CD4-positive, alpha-beta T cell (primary cell): Measurements from ENCODE around the gene RPTOR. TPM values are rescaled to one million over a fixed set of nuclear protein-coding genes. Genes with fewer than 3 reads are reported as not detected.

ENCODE experiments used
- ATAC-seq: fragments of 200-7000 bp; cut with Tn5 transposase; one replicate; pipeline ENCODE4 v1.10.0; 2022; ENCODE audit warnings: mild to moderate bottlenecking; ENCODE audit not compliant: poor library complexity
- CTCF ChIA-PET: fragments of 350-600 bp; sonication (Branson Sonifier 250); formaldehyde crosslinking; loops from one replicate; lab custom pipeline; 2021; ENCODE audit warnings: antibody characterized with exemption, inconsistent platforms; lab: Charles Lee
- POLR2A ChIA-PET: fragments of 350-600 bp; sonication (Branson Sonifier 250); formaldehyde crosslinking; loops from one replicate; lab custom pipeline; 2021; ENCODE audit warnings: antibody characterized with exemption, inconsistent platforms; lab: Charles Lee
- DNase-seq, 14 experiments: peaks; one replicate each; pipeline ENCODE4 v3.0.0-alpha.2; 2013 to 2020; ENCODE audit warnings: mixed read lengths in 2 of 14
- H3K27ac ChIP-seq, 2 donors: one replicate each; pipeline versions ENCODE4 v1.5.1 to v1.7.0; 2013; ENCODE audit warnings: low read length in 2 of 2, low read depth in 1 of 2, mild to moderate bottlenecking in 1 of 2
- H3K27me3 ChIP-seq, 2 experiments: 1 replicate in 1 of 2; 2 replicates in 1 of 2; pipeline versions ENCODE4 v1.6.1 to v1.7.0; 2013; ENCODE audit warnings: low read length in 2 of 2, control low read depth in 1 of 2, mild to moderate bottlenecking in 1 of 2, moderate library complexity in 1 of 2; ENCODE audit not compliant: insufficient read depth in 2 of 2, control insufficient read depth in 1 of 2
- H3K36me3 ChIP-seq: one replicate; pipeline ENCODE4 v1.6.1; 2013; ENCODE audit warnings: low read length, control low read depth; ENCODE audit not compliant: insufficient read depth
- H3K4me1 ChIP-seq: one replicate; pipeline ENCODE4 v1.6.1; 2013; ENCODE audit warnings: low read length, control low read depth; ENCODE audit not compliant: insufficient read depth
- H3K4me3 ChIP-seq: one replicate; pipeline ENCODE4 v1.5.1; 2013; ENCODE audit warnings: mild to moderate bottlenecking, low read length, moderate library complexity
- H3K9me3 ChIP-seq, 2 experiments: 1 replicate in 1 of 2; 2 replicates in 1 of 2; pipeline versions ENCODE4 v1.6.1 to v1.7.0; 2013; ENCODE audit warnings: low read length in 2 of 2, mild to moderate bottlenecking in 2 of 2, control low read depth in 1 of 2, moderate library complexity in 1 of 2; ENCODE audit not compliant: control insufficient read depth in 1 of 2, insufficient read depth in 1 of 2
- H3K27ac Mint-ChIP-seq: one replicate; pipeline ENCODE4 v1.8.0; 2020; ENCODE audit warnings: mixed read lengths
- H3K27me3 Mint-ChIP-seq: one replicate; pipeline ENCODE4 v1.8.0; 2021; ENCODE audit warnings: mixed read lengths
- H3K36me3 Mint-ChIP-seq: one replicate; pipeline ENCODE4 v1.8.0; 2021; ENCODE audit warnings: low read depth, mixed read lengths
- H3K4me1 Mint-ChIP-seq: one replicate; pipeline ENCODE4 v1.8.0; 2021; ENCODE audit warnings: low read depth, mixed read lengths
- H3K4me3 Mint-ChIP-seq: one replicate; pipeline ENCODE4 v1.8.0; 2020; ENCODE audit warnings: mild to moderate bottlenecking, mixed read lengths
- H3K9me3 Mint-ChIP-seq: one replicate; pipeline ENCODE4 v1.8.0; 2020; ENCODE audit warnings: mixed read lengths
- intact Hi-C, 2 experiments: fragments of 100-400 bp; cut with DNase I in 1 of 2; cut with micrococcal nuclease in 1 of 2; formaldehyde crosslinking; loops; one replicate each; pipeline versions ENCODE4 v1.15.1 to v1.9.0; 2023 to 2025; cut with DNase I, micrococcal nuclease
- total RNA-seq, 174 experiments: library from RNA in 2 of 174; stranded (reverse) in 2 of 174; gene quantifications; one replicate each; pipeline ENCODE4 v1.2.3 and lab custom pipeline; 2021 to 2026
- TF ChIP-seq, protein P1 (sequence below): fragments of 200-600 bp; IDR thresholded peaks from one replicate; pipeline ENCODE4 v1.8.0; 2022; ENCODE audit warnings: antibody characterized with exemption, mild to moderate bottlenecking

RPTOR gene
- total RNA-seq, 2 experiments from 2014 or later, result 45.0 to 47.1 TPM

- CTCF ChIA-PET, result no interaction called here
- POLR2A ChIA-PET, result interaction anchor here (0.5 kb wide), 1 partner anchor 30 kb away, joined by 3 read pairs; no protein-coding TSS in a partner anchor
- peaks cover 46% of the 10 kb centered on the region for H3K36me3 Mint-ChIP-seq
Observed at GRCh38 chr17:80704894-80705293, 160.3 kb downstream of the RPTOR start.

DNA sequence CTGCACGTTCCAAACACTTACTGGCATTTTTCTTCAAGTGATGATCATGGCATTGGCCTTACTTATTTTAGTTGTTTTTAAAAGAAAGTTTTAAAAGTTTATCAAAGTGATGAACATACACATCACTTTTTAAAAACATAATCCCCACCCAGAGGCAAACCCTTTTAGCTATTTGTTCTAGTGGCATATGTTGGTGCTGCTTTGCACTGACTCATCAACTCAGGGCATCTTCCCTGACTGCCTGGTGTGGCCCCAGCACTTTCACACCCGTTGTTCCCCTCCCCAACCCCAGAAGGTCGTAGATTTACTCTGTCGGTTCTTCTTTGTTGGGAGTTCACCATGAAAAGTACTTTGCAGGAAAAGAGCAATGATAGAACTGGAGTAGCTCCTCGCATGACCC, 161.3 kb downstream of the RPTOR start:
- Mint-ChIP-seq H3K4me3 (no peak overlapping the region), H3K9me3 (peaks cover 4% of the 10 kb centered on the region), H3K27ac (peak overlapping the region; percentile 59), H3K27me3 (no peaks in the 10 kb centered on the region), H3K4me1 (peaks cover 66% of the 10 kb centered on the region), H3K36me3 (peaks cover 50% of the 10 kb centered on the region)
- ChIA-PET CTCF (interaction anchor here (0.5 kb wide), 1 partner anchor 190 kb away, joined by 4 read pairs; no protein-coding TSS in a partner anchor), POLR2A (no interaction called here)
- intact Hi-C loops, result loop anchor here in 1 of 2 experiments (10.0 kb wide), 1 partner anchor 91 kb away; no protein-coding TSS in a partner anchor
- peak in 1 of 14 experiments; percentile 31 for DNase-seq
- no peaks in the 10 kb centered on the region for H3K27me3 ChIP-seq
- H3K36me3 ChIP-seq, result no peaks in the 10 kb centered on the region
- ATAC-seq, result no peak
- no peak overlapping the region for H3K4me3 ChIP-seq
- H3K4me1 ChIP-seq, result peaks cover 56% of the 10 kb centered on the region
- no peak overlapping the region for H3K27ac ChIP-seq
- TF ChIP-seq, protein P1, sequence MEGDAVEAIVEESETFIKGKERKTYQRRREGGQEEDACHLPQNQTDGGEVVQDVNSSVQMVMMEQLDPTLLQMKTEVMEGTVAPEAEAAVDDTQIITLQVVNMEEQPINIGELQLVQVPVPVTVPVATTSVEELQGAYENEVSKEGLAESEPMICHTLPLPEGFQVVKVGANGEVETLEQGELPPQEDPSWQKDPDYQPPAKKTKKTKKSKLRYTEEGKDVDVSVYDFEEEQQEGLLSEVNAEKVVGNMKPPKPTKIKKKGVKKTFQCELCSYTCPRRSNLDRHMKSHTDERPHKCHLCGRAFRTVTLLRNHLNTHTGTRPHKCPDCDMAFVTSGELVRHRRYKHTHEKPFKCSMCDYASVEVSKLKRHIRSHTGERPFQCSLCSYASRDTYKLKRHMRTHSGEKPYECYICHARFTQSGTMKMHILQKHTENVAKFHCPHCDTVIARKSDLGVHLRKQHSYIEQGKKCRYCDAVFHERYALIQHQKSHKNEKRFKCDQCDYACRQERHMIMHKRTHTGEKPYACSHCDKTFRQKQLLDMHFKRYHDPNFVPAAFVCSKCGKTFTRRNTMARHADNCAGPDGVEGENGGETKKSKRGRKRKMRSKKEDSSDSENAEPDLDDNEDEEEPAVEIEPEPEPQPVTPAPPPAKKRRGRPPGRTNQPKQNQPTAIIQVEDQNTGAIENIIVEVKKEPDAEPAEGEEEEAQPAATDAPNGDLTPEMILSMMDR, result no peak
- peaks cover 0 to 7% of the 10 kb centered on the region in 2 experiments for H3K9me3 ChIP-seq

More at GRCh38 chr17:80704894-80705293, 160.3 kb downstream of the RPTOR start:
- no peak for DNase-seq
- H3K27me3 ChIP-seq, result no peaks in the 10 kb centered on the region
- H3K9me3 ChIP-seq, result peaks cover 0 to 7% of the 10 kb centered on the region in 2 experiments
- H3K36me3 ChIP-seq, result no peaks in the 10 kb centered on the region
- Mint-ChIP-seq H3K9me3 (peaks cover 7% of the 10 kb centered on the region), H3K4me3 (no peak overlapping the region), H3K27ac (peak overlapping the region; percentile 65), H3K4me1 (peaks cover 69% of the 10 kb centered on the region), H3K27me3 (no peaks in the 10 kb centered on the region)
- no peak overlapping the region for H3K4me3 ChIP-seq
- TF ChIP-seq, protein P1, result no peak
- intact Hi-C loops, result loop anchor here (5.0 to 10.0 kb wide), 2 partner anchors 38 to 90 kb away; no protein-coding TSS in a partner anchor
- peaks cover 56% of the 10 kb centered on the region for H3K4me1 ChIP-seq
- no peak for ATAC-seq
- no peak overlapping the region for H3K27ac ChIP-seq

DNA sequence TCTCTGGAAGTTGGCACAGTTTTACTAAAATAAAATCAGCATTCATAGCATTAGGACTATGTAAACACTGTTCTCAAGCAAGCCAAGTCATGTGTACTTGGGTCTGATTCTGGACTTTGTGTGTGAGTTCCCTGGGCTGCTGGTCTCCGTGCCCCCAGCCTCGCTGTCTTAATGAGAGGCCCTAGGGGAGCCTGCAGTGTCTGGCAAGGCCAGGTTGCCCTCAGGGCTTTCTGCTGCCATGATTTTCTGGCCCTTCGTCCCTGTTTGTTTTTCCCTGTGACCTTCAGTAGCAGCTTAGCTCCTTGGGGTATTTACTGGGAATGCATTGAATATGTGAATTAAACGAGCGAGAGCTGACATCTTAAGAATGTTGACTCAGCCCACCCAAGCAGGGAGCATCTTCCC, 161.8 kb downstream of the RPTOR start:
- no peak overlapping the region for H3K27ac Mint-ChIP-seq
- peaks cover 66% of the 10 kb centered on the region for H3K4me1 Mint-ChIP-seq

More for the DNA sequence above, 161.8 kb downstream of the RPTOR start:
- intact Hi-C loops, result loop anchor here in 1 of 2 experiments (10.0 kb wide), 1 partner anchor 92 kb away; no protein-coding TSS in a partner anchor
- ChIA-PET CTCF (interaction anchor here (0.5 kb wide), 1 partner anchor 190 kb away, joined by 4 read pairs; no protein-coding TSS in a partner anchor), POLR2A (no interaction called here)
- peaks cover 56% of the 10 kb centered on the region for H3K4me1 ChIP-seq
- ATAC-seq, result no peak
- H3K27me3 ChIP-seq, result no peaks in the 10 kb centered on the region
- no peak overlapping the region for H3K27ac ChIP-seq
- peaks cover 0 to 7% of the 10 kb centered on the region in 2 experiments for H3K9me3 ChIP-seq
- Mint-ChIP-seq H3K4me3 (no peak overlapping the region), H3K9me3 (peaks cover 4% of the 10 kb centered on the region), H3K36me3 (peaks cover 50% of the 10 kb centered on the region), H3K27me3 (no peaks in the 10 kb centered on the region)
- DNase-seq, result no peak
- TF ChIP-seq, protein P1, result no peak
- no peak overlapping the region for H3K4me3 ChIP-seq
- no peaks in the 10 kb centered on the region for H3K36me3 ChIP-seq
